GM18951 (cell line): ENCODE measurements around the gene TRIM25.

Experiments used
- POLR2A ChIP-seq: IDR thresholded peaks from 4 replicates; pipeline ENCODE4 v1.6.1; 2011; ENCODE audit warnings: mild to moderate bottlenecking; ENCODE audit not compliant: insufficient read length, insufficient read depth; ENCODE audit errors: extremely low read depth
- in situ Hi-C: fragments of 300-500 bp; cut with MboI; formaldehyde crosslinking; loops from one replicate; pipeline ENCODE4 v1.12.0; 2022; ENCODE audit warnings: low sequenced_read_pairs, mixed read lengths, inconsistent platforms; ENCODE audit not compliant: unreplicated experiment

The TRIM25 gene

DNA sequence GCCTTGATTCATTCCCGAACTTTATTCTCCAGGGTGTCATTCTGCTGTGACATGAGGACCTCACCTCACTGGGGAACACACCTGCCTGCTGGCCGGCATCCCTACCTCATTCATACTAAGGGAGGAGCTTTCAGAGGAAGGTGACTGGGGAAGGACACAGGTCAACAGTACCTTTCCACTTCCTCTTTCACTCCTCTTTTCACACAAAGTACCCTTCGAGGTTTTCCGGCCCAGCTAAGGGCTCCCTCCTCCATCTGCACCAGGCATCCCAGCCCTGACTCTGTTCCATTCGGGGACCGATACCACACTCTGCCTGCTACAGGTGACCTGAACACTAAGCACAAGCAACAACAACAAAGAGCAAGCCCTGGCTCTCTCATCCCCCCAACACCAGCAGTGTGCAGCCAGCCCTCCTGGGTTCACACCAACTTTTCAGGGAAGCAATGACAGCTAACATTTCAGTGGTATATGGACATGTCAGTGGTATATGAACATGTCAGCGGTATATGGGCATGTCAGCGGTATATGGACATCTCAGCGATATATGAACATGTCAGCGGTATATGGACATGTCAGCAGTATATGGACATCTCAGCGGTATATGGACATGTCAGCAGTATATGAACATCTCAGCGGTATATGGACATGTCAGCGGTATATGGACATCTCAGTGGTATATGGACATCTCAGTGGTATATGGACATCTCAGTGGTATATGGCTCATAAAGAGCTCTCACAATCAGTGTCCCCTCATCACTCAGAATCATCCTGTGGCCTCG lies 16.0 kb downstream of the TRIM25 start:
- in situ Hi-C loops = no loop called here
- TF ChIP-seq POLR2A = no peak

GRCh38 chr17:56896968-56897359 lies 16.9 kb downstream of the TRIM25 start:
- in situ Hi-C loops = no loop called here

GRCh38 chr17:56896217-56896967 lies 17.5 kb downstream of the TRIM25 start:
- in situ Hi-C loops = no loop called here

More at GRCh38 chr17:56896968-56897359, 16.9 kb downstream of the TRIM25 start:
- no peak for TF ChIP-seq POLR2A

GRCh38 chr17:56894859-56895455 lies 18.9 kb downstream of the TRIM25 start:
- in situ Hi-C loops = no loop called here
- TF ChIP-seq POLR2A = no peak

More at GRCh38 chr17:56896217-56896967, 17.5 kb downstream of the TRIM25 start:
- TF ChIP-seq POLR2A = no peak

GRCh38 chr17:56893503-56893902 lies 20.3 kb downstream of the TRIM25 start:
- in situ Hi-C loops = no loop called here
- TF ChIP-seq POLR2A = no peak

DNA sequence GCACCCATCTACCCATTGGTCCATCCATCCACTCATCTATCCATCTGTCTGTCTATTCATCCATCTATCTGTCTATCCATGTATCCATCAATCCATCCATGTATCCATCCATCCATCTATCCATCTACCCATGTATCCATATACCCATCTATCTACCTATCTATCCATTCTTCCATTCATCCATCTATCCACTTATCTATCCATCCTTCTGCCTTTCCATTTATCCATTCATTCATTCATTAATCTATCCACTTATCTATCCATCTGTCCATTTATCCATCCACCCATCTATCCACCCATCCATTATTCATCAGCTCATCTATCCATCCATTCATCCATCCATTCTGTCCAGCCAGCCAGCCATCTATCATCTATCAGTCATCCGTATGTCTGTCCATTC lies 21.5 kb downstream of the TRIM25 start:
- in situ Hi-C loops = no loop called here
- no peak for TF ChIP-seq POLR2A

GRCh38 chr17:56891751-56892150 lies 22.1 kb downstream of the TRIM25 start:
- in situ Hi-C loops = no loop called here
- TF ChIP-seq POLR2A = no peak

DNA sequence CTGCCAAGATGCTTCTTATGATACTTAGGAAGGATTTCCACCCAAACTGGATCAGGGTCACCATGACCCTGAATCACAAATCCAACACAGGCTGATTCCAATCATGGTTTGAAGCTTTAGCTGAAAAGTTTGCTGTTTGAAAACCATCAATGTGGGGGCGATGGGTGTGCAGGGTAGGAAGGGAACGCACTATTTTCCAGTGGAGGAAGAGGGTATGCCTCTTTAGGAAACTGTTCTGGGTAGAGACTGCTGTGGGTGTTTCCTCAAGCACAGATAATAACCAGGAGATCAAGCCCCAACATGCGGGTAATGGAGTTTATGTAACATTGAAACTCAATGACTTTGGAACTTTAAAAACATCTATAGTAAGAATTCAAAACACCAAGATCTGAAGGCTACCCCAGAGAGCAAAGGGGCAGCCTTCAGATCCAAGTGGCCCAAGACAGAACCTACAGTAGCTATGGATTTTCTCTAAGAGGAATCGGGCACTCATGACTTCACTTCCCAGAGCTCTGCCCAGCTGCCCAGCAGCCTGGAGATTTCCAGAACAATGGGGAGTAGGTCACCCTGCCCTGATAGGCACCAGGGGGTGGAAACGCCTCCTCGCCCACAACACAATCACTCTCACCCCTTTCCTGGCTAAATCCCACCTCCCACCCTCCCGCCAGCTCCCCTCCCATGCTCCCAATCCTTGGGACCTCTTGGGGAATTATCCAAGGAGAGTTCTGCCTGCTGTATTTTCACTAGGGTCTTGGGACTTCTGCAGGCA lies 22.8 kb downstream of the TRIM25 start:
- TF ChIP-seq POLR2A = no peak
- in situ Hi-C loops = no loop called here

DNA sequence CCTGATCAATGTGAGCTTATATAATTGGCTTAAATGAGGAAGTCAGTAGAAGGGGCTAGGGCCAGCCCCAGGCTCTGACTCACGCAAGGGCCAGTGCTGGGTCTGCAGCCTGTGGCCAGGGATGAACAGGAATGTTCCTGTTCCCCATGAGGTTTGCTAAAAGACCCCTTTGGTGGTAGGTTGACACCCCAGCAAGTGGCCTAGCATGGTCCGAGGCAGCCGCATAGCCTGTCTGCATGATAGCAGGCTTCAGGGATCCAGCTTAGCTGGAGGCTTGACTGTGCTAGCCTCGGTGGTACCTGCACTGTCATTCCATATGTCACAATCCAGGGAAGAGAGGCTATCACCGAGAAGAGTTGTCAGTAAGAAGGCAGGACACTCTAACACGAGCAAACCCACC lies 23.5 kb downstream of the TRIM25 start:
- no peak for TF ChIP-seq POLR2A
- in situ Hi-C loops = no loop called here

GRCh38 chr17:56887552-56888467 lies 26.0 kb downstream of the TRIM25 start:
- no peak for TF ChIP-seq POLR2A
- in situ Hi-C loops = no loop called here

- TF ChIP-seq POLR2A = peak; percentile 20
- in situ Hi-C loops = no loop called here
Observed at GRCh38 chr17:56887105-56887504, 26.7 kb downstream of the TRIM25 start.

DNA sequence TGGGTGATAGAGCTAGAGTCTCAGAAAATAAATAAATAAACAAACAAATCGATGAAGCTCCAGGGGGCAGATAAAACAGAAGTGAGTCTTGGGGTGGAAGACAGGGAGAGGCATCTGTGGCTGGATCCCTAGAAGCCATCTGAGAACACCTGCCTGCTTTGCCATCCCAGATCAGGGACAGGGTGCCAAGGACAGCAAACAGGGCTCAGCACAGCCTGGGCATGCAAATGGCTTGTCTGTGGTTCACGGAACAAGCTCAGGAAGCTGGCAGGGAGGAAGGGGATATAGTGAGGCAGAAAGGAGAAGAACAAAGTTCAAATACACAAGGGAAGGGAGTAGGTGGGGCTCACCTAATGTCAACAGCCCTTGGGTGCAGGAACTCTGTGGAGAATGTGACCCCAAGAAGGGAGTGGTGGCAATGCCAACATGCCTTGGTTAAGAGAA lies 27.5 kb downstream of the TRIM25 start:
- in situ Hi-C loops = no loop called here
- no peak for TF ChIP-seq POLR2A
